Muscle layer of duodenum (tissue), 2 donors: ENCODE data around the gene KDM1B.
"Not testable (repeated sequence)": the region's sequence is repeated elsewhere in the genome, so short reads cannot be mapped to it uniquely, and the experiment has no call there.

Source experiments
- H3K27ac ChIP-seq: one replicate; pipeline ENCODE4 v1.7.0; 2013; ENCODE audit warnings: mild to moderate bottlenecking, low read length
- H3K27me3 ChIP-seq: one replicate; pipeline ENCODE4 v1.7.0; 2013; ENCODE audit warnings: low read depth, mild to moderate bottlenecking, control low read depth, low read length
- H3K36me3 ChIP-seq, 2 donors: one replicate each; pipeline ENCODE4 v1.7.0; 2013; ENCODE audit warnings: low read length in 2 of 2, control low read depth in 1 of 2, mild to moderate bottlenecking in 1 of 2; ENCODE audit not compliant: insufficient read depth in 2 of 2, control insufficient read depth in 1 of 2
- H3K4me1 ChIP-seq, 2 donors: one replicate each; pipeline ENCODE4 v1.7.0; 2013; ENCODE audit warnings: low read length in 2 of 2, mild to moderate bottlenecking in 2 of 2, control low read depth in 1 of 2, moderate library complexity in 1 of 2; ENCODE audit not compliant: insufficient read depth in 2 of 2, control insufficient read depth in 1 of 2
- H3K4me3 ChIP-seq, 2 donors: one replicate each; pipeline ENCODE4 v1.7.0; 2013; ENCODE audit warnings: low read length in 2 of 2, low read depth in 1 of 2, mild to moderate bottlenecking in 1 of 2
- H3K9me3 ChIP-seq, 2 donors: one replicate each; pipeline ENCODE4 v1.7.0; 2013; ENCODE audit warnings: low read length in 2 of 2, control low read depth in 1 of 2, mild to moderate bottlenecking in 1 of 2; ENCODE audit not compliant: control insufficient read depth in 1 of 2
- donor health status: healthy.

Gene KDM1B

DNA sequence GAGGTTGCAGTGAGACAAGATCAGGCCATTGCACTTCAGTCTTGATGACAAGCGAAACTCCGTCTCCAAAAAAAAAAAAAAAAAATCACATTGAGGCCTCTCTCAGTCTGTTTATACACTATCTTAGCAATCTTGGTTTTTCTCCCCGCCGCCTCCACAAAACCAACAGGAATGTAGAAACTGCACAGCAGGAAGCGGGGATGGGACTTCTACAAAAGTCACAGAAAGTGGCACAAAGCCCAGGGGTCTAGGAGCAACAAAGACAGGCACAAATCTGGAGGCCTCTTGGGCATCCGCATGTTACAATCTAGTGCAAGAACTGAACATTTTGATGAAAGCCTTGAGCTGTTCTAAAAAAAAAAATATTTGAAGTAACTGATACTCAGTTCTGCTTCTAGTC lies 48.6 kb downstream of the KDM1B start:
- Histone ChIP-seq H3K4me3 (no peak overlapping the region), H3K4me1 (peaks cover 3% of the 10 kb centered on the region in 2 donors), H3K27me3 (no peaks in the 10 kb centered on the region), H3K27ac (no peak overlapping the region), H3K36me3 (peaks cover 26% of the 10 kb centered on the region in 2 donors), H3K9me3 (no peaks in the 10 kb centered on the region)

DNA sequence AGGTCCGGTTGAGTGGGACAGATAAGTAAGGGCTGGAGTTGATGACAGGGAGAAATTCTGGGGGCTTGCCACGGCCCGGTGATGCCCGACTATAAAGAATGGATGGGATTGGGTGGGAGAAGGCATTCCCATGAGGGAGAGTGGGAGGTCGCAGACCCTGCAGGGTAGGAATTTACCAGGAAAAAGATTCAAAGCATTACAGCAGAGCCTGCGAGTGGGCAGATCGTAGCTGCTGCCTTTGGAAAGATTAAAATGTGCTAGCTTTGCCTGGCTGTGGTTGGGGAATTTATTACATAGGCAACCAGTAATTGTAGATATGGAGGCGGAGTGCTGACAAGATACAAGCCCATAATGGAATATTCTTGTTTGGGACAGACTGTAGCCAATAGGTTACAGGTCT lies 49.5 kb downstream of the KDM1B start:
- H3K9me3 ChIP-seq, result no peaks in the 10 kb centered on the region
- H3K27ac ChIP-seq, result no peak overlapping the region
- peaks cover 3% of the 10 kb centered on the region in 2 donors for H3K4me1 ChIP-seq
- peaks cover 29 to 30% of the 10 kb centered on the region in 2 donors for H3K36me3 ChIP-seq
- no peak overlapping the region for H3K4me3 ChIP-seq
- no peaks in the 10 kb centered on the region for H3K27me3 ChIP-seq

DNA sequence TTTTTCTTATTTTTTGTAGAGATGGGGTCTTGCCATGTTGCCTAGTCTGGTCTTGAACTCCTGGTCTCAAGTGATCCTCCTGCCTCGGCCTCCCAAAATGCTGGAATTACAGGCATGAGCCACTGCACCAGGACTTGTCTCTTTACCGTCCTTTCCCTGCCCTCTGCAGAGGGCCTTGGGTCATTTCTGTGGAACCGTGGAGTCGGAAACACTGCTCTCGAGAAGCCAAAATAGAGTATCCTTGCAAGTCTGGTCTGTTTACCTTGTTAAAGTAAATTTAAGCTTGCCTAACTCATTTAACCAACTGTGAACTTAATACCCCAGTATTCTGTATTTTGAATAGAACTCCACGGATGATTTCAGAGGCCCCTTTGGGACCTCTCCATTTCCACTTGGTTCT lies 51.4 kb downstream of the KDM1B start:
- Histone ChIP-seq H3K9me3 (no peaks in the 10 kb centered on the region), H3K27ac (no peak overlapping the region), H3K27me3 (no peaks in the 10 kb centered on the region), H3K4me3 (no peak overlapping the region), H3K36me3 (peaks cover 19% of the 10 kb centered on the region in 2 donors), H3K4me1 (peaks cover 3% of the 10 kb centered on the region in 2 donors)

- no peaks in the 10 kb centered on the region for H3K9me3 ChIP-seq
- H3K27me3 ChIP-seq, result no peaks in the 10 kb centered on the region
- H3K4me3 ChIP-seq, result peak overlapping the region in 1 of 2 donors; percentile 21
- H3K36me3 ChIP-seq, result peaks cover 14 to 23% of the 10 kb centered on the region in 2 donors
- H3K4me1 ChIP-seq, result peaks cover 3% of the 10 kb centered on the region in 2 donors
- H3K27ac ChIP-seq, result peak overlapping the region; percentile 60
Observed at GRCh38 chr6:18207438-18207837, 52.2 kb downstream of the KDM1B start.

GRCh38 chr6:18207949-18208348 lies 52.7 kb downstream of the KDM1B start:
- Histone ChIP-seq H3K4me3 (peak overlapping the region in 1 of 2 donors; percentile 21), H3K27me3 (no peaks in the 10 kb centered on the region), H3K36me3 (peaks cover 15 to 24% of the 10 kb centered on the region in 2 donors), H3K27ac (peak overlapping the region; percentile 60), H3K9me3 (no peaks in the 10 kb centered on the region), H3K4me1 (peaks cover 3% of the 10 kb centered on the region in 2 donors)

DNA sequence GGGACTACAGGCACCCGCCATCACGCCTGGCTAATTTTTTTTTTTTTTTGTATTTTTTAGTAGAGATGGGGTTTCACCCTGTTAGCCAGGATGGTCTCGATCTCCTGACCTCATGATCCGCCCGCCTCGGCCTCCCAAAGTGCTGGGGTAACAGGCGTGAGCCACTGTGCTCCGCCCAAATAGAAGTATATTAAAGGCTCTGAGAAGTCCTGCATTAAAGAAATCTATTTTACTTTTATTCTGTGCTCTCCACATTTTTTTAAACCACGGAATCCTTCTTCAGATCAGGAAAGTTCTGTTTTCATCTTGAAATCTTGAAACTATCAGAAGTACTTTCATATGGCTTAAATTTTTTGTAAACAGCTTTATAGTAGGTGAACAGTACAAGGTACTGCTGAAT lies 53.6 kb downstream of the KDM1B start:
- H3K4me3 ChIP-seq, H3K4me1 ChIP-seq, H3K27ac ChIP-seq, H3K9me3 ChIP-seq, H3K27me3 ChIP-seq: not testable (repeated sequence)
- peaks cover 21 to 25% of the 10 kb centered on the region in 2 donors for H3K36me3 ChIP-seq

DNA sequence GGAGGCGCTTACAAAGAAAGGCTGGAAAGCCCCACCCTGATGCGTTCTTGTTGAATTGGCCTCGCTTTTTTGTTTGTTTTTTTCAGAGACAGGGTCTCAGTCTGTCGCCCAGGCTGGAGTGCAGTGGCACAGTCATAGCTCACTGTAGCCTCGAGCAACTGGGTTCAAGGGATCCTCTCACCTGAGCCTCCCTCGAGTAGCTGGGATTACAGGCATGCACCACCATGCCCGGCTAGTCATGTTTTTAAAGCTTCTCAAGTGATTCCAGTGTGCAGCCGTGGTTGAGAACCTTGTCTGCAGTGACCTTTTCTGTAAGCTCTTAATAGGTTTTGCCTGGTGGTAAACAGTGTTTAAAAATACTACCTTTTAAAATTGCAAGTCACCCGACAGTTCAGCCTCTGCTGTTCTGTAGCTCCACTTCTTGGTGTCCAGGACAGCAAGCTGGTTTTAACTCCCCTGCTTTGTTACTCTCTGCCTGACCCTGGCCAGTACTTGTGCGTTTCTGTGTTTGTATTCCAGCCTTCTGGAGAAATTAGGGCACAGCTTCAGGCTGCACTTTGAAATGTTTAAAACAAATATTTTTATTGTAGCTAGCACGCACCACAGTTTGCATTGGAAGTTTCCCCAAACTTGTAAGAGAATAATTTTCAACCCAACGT lies 54.4 kb downstream of the KDM1B start:
- Histone ChIP-seq H3K27me3 (no peaks in the 10 kb centered on the region), H3K4me1 (peaks cover 3% of the 10 kb centered on the region in 2 donors), H3K9me3 (no peaks in the 10 kb centered on the region), H3K27ac (no peak overlapping the region), H3K36me3 (peaks cover 24 to 27% of the 10 kb centered on the region in 2 donors), H3K4me3 (no peak overlapping the region)

- Histone ChIP-seq H3K27ac (no peak overlapping the region), H3K27me3 (no peaks in the 10 kb centered on the region), H3K36me3 (peaks cover 27 to 30% of the 10 kb centered on the region in 2 donors), H3K4me3 (no peak overlapping the region), H3K9me3 (no peaks in the 10 kb centered on the region), H3K4me1 (peaks cover 3% of the 10 kb centered on the region in 2 donors)
Observed at GRCh38 chr6:18210707-18211106, 55.5 kb downstream of the KDM1B start.

- Histone ChIP-seq H3K36me3 (peaks cover 27 to 31% of the 10 kb centered on the region in 2 donors), H3K27ac (no peak overlapping the region)
Observed at GRCh38 chr6:18211338-18211737, 56.1 kb downstream of the KDM1B start.

DNA sequence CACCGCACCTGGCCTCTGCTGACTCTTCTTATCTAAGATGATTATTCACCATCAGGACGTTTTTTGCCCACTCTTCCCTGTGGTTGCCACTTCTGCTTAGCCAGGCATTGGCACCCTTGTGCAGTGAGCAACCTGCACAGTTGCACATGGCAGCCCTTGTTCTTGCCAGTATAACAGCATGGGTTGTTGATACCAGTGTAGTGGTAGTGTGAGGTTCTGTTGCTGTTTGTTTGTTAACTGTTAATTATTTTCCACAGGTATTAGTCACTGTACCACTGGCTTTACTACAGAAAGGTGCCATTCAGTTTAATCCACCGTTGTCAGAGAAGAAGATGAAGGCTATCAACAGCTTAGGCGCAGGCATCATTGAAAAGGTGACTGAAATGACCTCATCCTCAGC lies 57.0 kb downstream of the KDM1B start:
- Histone ChIP-seq H3K4me1 (peaks cover 3% of the 10 kb centered on the region in 2 donors), H3K27me3 (no peaks in the 10 kb centered on the region), H3K4me3 (no peak overlapping the region), H3K9me3 (no peaks in the 10 kb centered on the region), H3K36me3 (peaks cover 23 to 38% of the 10 kb centered on the region in 2 donors), H3K27ac (no peak overlapping the region)

More at GRCh38 chr6:18211338-18211737, 56.1 kb downstream of the KDM1B start:
- Histone ChIP-seq H3K9me3 (no peaks in the 10 kb centered on the region), H3K4me1 (peaks cover 3% of the 10 kb centered on the region in 2 donors), H3K27me3 (no peaks in the 10 kb centered on the region), H3K4me3 (no peak overlapping the region)

DNA sequence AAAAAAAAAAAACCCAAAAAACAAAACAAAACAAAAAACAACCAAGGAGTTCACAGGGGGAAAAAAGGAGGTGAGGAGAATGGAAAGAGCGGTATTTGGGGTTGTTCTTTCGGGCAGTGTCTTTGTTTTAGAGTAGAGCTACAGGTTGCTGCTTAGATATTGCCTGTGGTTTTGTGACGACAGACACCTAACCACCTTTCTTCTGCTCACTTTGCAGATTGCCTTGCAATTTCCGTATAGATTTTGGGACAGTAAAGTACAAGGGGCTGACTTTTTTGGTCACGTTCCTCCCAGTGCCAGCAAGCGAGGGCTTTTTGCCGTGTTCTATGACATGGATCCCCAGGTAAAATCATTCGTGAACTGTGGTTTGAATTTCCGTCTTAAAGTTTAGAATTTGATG lies 58.2 kb downstream of the KDM1B start:
- Histone ChIP-seq H3K4me1 (no peaks in the 10 kb centered on the region), H3K27me3 (no peaks in the 10 kb centered on the region), H3K27ac (no peak overlapping the region), H3K36me3 (peaks cover 22 to 38% of the 10 kb centered on the region in 2 donors), H3K9me3 (no peaks in the 10 kb centered on the region), H3K4me3 (no peak overlapping the region)

GRCh38 chr6:18214003-18214402 lies 58.8 kb downstream of the KDM1B start:
- Histone ChIP-seq H3K27me3 (no peaks in the 10 kb centered on the region), H3K36me3 (peaks cover 23 to 36% of the 10 kb centered on the region in 2 donors), H3K4me1 (no peaks in the 10 kb centered on the region), H3K4me3 (no peak overlapping the region), H3K9me3 (no peaks in the 10 kb centered on the region), H3K27ac (no peak overlapping the region)
